HG03139 (cell line): ENCODE results near the gene ZFX.
"Not testable (repeated sequence)": the region's sequence is repeated elsewhere in the genome, so short reads cannot be mapped to it uniquely, and the experiment has no call there.

Experiments used
- ATAC-seq: cut with Tn5 transposase; IDR thresholded peaks from one replicate; pipeline ENCODE4 v1.9.1; 2021; ENCODE audit not compliant: unreplicated experiment

The ZFX gene

GRCh38 chrX:24149351-24150050 lies at the start of gene ZFX:
Gene ZFX (plus strand): TSS chrX:24149729. CDS start chrX:24172743, 23,014 bp downstream.
- peak; percentile 36 for ATAC-seq

GRCh38 chrX:24100713-24101112 lies 48.8 kb upstream of the ZFX start:
- ATAC-seq: no peak

- no peak for ATAC-seq
Observed at GRCh38 chrX:24110069-24110468, 39.5 kb upstream of the ZFX start.

GRCh38 chrX:24113181-24113580 lies 36.3 kb upstream of the ZFX start:
- no peak for ATAC-seq

GRCh38 chrX:24117258-24117657 lies 32.3 kb upstream of the ZFX start:
- no peak for ATAC-seq

- ATAC-seq: no peak
Observed at GRCh38 chrX:24124244-24124799, 25.2 kb upstream of the ZFX start.

DNA sequence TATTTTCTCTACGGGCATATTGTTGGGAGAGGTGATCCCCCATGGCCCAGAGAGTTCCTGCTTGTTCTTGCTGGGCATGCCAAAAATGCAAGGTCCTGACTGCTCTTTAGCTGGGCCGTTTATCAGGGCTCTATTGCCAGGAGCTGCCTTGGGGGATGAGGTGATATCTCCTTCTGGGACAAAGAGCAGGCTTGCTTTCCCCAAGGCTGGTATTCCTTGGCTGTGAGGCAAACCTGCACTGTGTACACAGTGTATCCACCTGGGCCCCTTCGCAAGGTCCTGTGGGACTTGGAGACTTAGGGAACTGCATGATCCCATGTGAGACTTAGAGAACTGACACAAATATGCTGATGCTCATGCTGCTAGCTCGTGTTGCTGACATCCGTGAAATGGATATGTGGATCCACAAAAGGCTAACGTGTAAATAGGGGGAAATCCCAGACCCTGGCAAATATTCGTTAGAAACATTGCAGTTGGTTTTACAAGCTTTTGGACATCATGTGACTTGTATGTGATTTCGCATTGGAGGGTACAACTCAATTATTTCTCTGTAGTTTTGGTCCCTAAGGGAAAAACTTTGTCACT lies 24.4 kb upstream of the ZFX start:
- ATAC-seq: no peak

DNA sequence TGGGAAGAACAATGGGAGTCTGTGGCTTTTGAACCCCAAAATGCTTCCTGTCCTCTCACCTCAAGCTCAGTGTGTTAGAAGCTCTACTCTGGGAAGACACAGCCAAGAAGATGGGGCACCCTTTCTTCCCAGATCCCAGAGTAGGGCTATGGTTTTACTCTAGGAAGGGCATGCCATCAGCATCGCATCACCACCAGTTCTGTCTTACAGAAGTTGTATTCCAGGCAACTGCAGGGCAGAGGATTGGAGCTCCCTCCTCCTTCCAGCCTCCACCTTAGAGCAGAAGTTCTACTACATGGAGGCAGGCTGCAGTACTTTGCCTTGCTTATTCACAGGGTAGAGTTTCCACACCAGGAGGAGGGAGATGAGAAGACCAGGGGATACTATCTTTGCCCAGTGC lies 18.1 kb upstream of the ZFX start:
- ATAC-seq: no peak

DNA sequence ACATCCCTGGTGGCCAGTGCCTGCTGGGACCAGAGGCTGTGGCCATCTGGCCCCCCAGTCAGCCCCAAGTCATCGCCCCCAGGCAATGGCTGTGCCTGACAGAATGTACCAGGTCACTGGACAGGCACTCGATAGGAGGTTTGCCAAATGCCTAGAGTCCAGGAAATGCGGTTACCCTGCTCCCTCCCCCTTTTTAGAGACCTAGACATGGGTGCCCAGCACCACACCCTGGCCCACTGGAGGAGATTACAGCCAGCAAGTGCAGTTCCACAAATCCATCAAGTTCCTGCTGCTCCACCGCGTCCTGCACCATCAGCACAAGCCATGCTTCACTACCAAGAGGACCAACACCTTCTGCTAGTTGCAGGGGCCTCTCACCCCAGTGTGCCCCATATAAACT lies 16.2 kb upstream of the ZFX start:
- ATAC-seq: no peak

DNA sequence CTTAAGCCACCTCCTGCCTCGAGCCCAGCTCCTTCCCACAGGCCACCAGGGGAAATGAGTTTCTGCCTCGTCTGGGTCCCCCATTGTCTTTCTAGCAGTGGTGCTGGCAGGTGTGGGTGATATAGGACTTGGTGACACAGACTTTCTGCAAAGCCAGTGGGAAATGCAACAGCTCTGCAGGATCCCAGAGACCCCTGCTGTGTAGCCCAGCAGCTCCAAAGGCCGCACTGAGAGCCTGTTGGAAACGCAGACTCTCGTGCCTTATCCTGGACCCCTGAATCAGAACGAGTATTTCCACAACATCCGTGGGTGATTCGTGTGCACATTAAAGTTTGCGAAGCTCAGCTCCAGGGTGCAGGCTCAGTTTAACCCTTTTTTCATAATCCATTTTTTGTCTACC lies 13.8 kb upstream of the ZFX start:
- not testable (repeated sequence) for ATAC-seq

- ATAC-seq: no peak
Observed at GRCh38 chrX:24137192-24137591, 12.3 kb upstream of the ZFX start.

DNA sequence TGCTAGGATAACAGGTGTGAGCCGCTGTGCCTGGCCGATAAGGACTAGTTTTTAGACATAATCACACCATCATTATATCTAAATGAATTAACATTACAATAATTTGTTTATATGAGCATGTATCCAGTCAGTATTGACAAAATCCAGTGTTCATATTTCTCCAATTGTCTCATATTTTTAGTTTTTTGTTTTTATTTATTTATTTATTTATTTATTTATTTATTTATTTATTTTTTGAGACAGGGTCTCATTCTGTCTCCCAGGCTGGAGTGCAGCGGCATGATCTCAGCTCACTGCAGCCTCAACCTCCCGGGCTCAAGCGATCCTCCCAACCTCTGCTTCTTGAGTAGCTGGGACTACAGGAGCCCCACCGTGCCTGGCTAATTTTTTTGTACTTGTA lies 5.5 kb upstream of the ZFX start:
- ATAC-seq: not testable (repeated sequence)

DNA sequence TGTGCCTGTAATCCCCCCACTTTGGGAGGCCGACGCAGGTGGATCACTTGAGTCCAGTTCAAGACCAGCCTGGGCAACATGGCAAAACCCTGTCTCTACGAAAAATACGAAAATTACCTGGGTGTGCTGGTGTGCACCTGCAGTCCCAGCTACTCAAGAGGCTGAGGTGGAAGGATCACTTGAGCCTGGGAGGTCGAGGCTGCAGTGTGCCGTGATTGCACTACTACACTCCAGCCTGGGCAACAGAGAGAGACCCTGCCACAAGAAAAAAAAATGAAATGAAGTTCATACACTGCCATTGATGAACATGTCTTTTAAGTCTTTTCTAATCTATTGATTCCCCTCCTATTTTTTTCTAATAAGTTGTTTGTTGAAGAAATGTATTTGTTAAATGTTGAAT lies 5.0 kb upstream of the ZFX start:
- no peak for ATAC-seq

GRCh38 chrX:24145303-24146186 lies 4.0 kb upstream of the ZFX start:
- ATAC-seq: no peak

DNA sequence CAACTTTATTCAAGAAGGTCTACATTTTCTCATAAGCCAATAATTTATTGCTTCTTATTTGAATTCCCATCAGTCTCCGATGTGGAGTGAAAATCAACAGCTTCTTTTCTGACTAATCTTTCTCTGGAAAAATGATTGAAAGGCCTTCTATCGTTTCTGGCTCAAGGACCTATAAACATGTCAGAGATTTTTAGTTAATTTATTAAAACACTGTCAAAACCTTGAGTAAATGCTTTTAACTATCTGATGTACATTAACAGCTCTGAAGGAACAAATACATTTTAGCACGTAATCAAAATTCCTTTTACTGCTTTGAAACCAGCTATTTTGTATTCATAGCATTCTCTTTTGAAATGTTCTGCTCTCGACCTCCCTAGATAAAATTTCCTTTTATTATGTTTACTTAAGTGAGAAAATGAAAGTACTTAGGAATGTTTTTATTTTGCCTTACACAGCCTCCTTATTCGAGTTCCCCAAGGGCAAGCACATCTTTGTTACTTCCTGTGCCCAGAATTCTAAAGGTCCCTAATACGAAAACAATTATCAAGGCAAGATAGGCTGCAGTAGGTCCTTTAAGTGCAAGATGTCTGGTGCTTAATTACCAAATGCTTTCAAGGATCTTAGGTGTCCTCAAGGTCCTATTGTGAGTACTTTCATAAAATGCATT lies 3.1 kb upstream of the ZFX start:
- no peak for ATAC-seq

DNA sequence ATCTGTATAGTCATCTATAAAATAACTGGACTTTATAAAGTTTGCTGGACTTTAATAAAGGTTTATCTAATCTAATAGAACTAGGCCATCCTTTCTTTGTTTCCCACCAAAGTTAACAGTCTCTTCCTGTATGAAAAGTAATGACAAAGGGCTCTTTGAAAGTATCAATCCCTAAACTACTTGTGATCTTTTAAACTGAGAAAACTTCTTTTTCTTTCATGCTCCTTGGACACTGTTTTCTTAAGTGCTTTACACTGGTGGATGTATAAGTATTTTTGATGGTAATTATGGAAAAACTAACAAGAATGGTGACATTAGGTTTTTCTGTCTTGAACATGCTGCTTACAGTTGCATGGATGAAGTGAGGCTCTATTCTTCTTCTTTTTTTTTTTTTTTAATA lies 2.4 kb upstream of the ZFX start:
- no peak for ATAC-seq

DNA sequence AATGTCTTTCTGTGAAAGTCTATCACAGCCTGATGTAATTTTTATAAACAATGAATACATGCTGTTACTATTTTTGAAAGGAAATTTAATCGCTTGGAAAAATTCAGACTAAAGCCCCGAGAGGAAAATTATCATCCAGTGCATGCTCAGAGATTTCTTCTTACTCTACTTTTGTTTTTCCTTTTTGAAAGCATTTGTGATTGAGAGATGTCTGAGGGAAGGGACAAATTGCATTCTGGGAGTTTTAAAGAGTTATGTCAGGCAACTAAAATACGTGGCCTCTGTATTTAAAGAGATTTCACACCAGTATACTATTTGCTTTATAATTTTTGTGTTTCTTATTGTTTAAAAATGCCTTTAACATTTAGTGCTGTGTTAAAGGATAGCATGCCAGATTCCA lies 1.4 kb upstream of the ZFX start:
- ATAC-seq: no peak

DNA sequence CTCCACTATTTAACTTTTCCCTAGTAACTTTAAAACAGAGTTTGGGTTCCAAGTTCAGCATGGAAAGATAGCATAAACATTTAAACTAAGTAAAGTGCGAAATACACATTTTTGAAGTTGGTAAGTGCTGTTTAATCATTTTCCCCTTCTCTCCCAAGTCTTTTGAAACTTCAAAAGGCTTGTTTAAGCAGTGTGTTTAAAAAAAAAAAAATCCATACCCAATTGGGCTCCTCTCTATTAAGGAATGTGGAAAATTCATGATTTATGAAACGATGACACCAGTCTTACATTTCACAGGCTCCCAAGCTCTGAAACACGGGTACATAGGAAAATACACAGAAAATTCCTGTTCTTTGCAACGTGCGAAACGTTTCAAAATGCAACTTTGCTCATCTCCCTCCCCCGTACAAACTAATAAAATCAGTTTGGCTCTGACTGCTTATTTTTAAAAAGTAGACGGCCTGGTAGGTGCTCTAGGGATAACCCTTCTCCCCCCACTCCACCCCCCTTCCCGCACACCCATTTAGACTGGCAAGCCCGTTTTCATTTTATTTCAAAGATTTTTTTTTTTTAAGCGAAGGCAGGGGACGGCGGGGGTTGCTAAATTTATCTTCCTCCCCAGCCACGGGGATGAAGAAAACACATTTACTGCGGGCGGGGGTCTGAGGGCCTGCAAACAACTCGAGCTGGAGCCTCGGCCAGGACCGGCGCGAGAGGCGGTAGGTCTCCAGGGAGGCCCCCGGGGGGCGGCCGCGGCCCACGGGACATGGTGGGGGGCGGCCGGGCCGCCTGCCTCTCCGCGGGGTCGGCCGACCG lies 786 bp upstream of the ZFX start:
- ATAC-seq: no peak

DNA sequence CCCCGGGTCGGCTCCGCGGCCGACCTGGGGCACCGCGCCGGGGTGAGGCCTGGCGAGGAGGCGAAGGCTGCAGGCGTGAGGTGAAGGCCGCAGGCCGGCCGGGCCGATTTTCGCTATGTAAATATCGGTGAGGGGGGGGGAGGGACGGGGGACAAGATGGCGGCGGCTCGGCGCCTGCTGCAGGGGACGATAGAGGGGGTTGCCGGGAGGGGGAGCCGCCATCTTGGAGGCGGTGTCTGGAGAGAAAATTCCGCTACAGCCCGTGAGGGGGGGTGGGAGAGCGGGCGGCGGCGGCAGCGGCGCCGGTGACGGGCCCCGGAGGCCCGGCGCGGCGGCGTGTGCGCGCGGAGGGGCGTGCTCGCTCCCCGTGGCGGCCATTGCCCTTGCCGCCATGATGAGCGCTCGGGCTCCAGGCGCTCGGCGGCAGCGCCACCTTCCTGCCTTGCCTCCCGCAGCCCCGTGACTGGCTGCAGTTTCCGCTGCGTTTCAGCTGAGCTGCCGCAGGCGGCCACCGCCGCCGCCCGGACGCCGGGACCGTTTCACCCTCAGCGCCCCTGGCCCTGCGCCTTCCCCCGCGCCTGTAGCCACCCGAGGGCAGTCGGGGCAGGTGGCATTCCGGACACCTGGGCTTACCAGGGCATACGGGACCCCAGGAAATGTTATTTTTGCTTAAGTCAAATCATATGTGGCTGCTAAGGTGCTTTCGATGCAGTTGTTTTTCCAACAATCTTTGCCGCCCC lies 692 bp downstream of the ZFX start:
- peak; percentile 64 for ATAC-seq

DNA sequence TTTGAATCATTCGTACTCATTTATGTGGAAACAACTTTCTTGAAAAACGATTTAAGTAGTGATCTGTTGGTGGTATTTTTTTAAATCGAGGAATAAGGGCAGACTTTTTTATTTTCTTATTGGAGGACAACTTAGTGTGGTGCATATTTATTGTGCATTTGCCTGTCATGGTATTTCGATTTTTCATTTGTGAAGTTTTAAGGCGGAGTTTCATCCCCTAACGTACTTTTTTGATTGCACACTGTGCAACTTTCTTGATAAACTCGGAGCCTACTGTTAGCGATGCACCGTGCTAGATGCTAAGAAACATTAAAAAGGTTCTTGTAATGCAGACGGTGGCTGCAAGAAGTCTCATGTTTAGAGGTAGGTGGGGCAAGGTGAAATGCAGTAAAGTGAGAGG lies 1.4 kb downstream of the ZFX start:
- no peak for ATAC-seq
